Ecto neural progenitor cell (in vitro differentiated cells): ENCODE results near the gene MME.

Source experiments
- DNase-seq: peaks from one replicate; pipeline ENCODE4 v3.0.0-alpha.2; 2018; ENCODE audit warnings: low spot score

The MME gene

DNA sequence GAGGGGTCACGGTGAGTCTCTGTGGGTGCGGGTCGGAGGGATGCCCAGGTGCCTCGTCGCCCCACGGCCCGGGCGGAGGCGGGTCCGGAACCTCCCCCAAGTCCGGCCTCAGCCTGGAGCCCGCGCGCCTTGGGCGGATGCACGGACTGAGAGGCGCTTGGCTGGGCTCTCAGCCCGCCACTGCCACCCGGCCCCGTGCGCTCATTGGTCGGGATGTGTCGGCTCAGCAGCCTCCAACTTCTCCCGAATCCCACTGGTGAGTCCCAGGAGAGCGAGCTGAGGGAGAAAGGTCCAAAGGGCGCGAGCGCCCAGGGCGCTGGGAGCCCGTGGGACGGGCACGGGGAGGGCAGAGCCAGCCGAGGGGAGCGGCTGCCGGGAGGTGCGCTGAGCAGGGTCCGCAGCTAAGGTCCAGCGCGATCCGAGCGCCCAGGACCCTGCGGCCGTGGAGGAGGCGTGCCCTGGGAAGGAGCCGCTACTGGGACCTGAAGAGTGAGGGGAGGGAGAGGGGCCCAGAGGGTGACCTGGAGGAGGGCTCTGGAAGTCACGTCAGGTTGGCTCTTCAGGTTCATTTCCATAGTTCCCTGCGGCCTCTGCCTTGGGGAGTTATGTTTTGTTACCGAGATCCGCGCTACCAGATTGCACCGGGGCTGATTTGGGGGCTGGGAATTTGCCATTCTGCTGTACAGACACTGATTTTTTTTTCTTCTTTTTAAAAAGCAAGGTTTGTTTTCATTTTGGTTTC, at the start of gene MME:
Gene MME (plus strand): TSS at position 574 of the 742 bp plus-strand sequence. CDS start 3,849 bp downstream, outside the sequence.
- peak; percentile 84 for DNase-seq

DNA sequence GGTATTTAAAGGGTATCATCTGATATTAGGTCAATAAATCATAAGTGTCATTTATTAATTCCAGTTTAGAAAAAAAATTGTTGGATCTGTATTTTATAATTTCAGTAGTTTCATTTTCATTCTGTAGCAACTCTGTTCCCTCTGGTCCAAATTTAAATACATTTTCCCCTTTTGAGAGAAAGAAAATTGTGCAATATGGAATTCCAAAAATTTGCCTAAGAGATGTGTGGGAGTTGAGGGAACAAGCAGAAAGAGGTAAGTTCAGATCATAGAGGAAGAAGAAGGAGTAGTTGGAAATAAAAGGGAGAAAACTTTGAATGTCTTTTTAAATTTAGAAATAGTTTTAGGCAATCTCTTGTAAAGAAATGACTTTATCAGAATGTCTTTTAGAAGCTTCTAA, 48.9 kb upstream of the MME start:
- no peak for DNase-seq

DNA sequence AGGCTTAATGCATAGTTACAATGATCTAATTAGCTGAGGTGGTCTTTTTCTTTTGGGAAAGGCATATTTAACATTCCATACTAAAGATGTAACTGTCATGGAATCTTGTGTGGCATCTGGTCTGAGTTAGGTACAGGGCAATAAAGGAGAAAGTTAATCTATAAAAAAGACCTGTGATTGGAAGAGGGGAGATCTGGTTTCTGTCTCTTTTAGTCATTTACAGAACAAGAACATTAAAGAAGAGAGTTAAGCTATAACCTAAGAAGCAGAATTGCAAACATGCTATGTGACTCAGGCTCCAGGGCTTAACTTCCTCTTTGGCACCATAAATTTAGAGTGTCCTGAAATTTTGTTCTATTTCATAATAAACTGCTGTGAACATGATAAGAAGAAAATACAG, 47.2 kb upstream of the MME start:
- DNase-seq = no peak

DNA sequence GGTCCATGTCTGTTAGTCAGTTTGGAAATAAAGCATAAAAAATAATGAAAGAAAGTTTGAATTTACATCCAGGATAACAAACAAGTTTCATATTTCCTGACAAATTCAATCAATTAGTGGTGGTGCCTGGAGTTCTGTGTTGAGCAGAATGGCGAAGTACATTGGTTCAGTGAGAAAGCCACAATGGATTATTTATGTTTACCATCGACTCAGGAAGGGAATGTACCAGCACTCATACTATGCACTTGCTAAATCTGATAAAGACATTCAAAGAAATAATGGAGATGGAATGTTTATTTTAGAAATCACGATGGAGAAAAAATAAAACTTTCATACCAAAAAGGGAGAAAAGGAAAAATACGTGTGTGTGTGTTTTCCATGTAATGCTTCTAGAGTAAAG, 45.3 kb upstream of the MME start:
- DNase-seq = no peak

DNA sequence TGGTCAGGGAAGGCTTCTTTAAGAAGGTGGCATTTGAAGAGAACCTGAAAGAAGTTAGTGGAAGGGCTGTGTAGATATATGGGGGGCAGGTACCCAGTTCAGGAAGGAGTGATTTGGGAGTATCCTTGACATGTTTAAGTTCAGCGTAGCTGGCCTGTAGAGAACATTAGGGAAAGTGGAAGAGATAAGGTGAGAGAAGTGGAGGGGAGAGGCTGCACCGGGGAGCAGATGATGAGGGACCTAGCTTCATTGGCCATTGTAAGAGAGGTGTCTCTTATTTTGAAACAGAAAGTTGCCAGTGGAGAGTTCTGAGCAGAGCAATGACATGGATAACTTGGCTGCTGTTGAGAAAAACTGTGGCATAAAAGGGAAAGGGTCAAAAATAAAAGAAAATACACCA, 44.6 kb upstream of the MME start:
- DNase-seq = no peak

DNA sequence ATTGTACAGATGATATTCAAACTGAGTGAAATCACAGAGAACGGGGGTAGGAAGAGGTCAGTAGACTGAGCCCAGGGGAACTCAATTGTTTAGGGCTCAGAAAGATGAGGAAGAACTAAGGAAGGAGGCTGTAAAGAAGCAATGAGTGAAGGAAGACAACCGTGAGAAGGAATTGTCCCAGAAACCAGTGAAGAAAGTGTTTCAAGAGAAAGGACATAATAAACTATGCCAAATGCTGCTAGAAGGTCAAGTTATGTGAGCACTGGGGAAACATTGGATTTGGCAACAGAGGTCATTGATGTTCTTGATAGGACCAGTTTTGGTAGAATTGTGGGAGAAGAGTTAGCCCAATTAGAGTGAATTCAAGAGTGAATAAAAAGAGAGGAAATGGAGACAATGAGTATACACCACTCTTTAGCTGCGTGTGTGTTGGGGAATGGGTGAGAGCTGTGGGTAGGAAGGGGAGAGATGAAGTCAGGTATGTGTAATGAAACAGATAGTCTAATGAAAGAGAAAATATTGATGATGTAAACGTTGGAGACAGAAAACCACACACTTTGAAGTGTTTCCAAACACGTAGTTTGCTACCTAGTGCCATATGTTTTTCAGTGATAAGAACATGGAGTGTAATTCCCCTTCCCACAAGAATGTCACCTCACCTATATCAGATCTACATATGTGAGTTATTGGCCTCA, 42.5 kb upstream of the MME start:
- DNase-seq = no peak

DNA sequence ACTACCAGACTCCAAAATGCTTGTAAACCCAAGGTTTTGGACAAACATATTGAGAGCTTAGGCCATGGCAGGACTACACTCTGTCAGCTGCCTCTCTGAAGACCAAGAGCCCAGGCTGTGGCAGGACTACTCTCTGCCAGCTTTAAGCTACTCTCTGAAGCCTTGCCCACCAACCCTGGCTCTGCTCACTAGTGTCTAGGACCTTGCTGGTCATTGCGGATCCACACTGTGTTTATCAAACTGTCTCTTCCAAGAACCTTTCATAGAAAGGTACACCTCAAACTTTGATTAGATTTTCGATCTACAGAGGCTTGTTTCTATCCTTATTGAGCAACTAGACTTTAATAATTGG, 41.9 kb upstream of the MME start:
- DNase-seq = no peak

DNA sequence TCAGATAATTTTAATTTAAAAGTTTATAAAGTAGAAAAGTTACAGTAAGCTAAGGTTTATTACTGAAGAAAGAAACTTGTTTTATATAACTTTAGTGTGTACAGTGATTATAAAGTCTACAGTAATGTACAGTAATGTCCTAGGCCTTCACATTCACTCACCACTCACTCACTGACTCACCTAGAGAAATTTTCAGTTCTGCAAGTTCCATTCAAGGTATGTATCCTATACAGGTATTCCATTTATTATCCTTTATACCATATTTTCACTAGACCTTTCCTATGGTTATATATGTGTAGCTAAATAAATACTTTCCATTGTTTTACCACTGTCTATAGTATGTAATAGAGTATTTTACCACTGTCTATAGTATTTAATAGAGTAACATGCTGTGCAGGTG, 33.2 kb upstream of the MME start:
- DNase-seq = no peak

DNA sequence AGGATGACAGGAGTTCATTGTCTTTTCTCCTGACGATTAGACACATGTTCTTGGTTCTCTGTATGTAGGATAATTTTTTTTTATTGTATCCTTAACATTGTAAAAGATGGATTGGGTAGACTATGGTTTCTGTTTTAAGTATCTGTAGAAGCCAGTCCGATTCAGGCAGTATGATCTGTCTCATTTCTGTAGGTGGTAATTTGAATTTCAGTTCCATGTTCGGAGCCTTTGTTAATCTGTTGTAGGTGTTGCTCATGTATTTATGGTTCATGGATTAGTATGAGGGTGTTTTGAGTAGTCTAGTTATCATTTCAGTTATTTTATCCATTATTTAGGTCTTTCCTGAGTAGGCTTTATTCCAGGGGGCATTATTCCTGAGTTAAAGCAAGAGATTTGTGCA, 32.4 kb upstream of the MME start:
- DNase-seq = no peak

DNA sequence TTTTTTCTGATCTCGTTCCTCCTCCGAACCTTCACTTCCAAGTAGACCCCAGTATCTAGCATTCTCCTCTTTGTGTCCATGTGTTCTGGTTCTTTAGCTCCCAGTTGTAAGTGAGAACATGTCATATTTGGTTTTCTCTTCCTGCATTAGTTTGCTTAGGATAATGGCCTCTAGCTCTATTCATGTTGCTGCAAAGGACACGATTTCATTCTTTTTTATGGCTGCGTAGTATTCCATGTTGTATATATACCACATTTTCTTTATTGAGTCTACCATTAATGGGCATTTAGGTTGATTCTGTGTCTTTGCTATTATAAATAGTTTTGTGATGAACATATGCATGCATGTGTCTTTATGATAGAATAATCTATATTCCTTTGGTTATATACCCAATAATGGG, 30.2 kb upstream of the MME start:
- no peak for DNase-seq

DNA sequence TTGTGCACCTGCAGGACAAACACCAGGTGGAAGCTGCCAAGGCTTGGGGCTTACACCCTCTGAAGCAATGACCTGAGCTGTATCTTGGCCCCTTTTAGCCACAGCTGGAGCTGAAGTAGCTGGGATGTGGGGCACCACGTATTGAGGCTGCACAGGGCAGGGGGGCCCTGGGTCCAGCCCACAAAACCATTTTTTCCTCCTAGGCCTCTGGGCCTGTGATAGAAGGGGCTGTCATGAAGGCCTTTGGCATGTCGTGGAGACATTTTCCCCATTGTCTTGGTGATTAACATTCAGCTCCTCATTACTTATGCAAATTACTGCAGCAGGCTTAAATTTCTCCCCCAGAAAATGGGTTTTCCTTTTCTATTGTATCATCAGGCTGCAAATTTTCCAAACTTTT, 27.6 kb upstream of the MME start:
- no peak for DNase-seq

DNA sequence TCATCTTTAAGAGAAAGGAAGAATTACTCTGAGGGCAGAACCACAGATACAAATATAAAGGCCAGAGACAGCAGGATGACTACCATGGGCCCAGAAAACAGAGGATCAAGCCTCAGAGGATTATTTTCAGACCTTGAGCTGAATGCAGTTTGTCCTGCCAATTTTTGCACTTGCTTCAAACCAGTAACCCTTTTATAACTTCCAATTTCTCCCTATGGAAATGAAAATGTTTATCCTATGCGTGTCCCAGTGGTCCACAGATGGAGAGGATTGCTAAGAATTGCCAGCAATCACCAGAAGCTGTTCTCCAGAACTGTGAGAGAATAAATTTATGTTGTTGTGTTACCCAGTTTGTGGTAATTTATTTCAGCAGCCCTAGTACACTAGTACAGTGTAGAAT, 26.4 kb upstream of the MME start:
- no peak for DNase-seq

DNA sequence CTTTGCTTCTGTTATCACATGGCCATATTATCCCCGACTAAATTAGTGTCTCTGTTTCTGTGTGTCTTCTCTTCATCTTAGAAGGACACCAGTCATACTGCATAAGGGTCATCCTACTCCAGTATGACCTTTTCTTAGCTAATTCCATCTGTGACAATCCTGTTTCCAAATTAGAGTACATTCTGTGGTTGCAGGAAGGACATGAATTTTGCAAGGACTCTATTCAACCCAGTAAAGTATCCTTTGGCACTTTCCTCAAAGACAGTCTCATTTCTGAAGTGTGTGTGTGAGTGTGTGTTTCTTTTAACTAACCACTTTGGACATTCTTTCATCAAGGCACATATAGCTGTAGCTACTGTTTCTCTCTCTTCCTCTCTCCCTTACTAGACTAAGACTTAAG, 15.2 kb upstream of the MME start:
- no peak for DNase-seq

DNA sequence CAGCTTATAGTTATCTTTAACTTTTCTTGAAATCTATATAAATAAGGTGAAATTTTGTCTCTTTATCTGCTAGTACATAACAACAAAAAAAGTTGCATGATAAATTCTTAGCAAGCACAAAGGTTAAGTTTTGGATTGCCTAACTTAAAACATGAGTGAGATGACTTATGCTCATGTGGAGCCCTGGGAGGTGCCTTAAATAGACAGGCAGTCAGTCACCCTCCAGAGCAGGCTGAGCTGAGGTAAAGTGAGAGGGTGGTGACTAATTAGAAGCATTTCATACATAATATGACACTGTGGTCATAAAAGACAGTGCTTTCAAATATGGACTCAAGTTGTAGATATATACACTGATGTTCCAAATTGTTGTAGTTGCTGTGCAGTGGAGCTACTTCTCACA, 14.6 kb upstream of the MME start:
- no peak for DNase-seq

DNA sequence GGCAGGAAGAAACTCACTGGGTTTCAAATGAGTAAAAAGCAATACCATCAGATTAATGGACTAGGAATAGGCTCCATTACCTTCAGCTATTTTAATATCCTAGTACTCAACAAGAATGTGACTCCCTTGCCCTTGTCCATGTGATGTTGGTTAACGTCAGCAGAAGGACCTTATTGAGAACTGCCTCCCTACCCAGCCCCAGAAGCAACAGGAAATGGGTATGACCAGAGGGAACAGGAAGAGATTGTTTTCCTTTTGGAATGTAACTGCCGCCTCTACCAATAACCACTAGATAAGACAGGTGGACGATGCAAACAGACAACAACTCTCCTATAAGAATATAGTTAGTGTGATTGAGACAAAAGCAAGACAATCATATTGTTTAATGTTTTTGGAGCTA, 10.4 kb upstream of the MME start:
- DNase-seq = no peak

DNA sequence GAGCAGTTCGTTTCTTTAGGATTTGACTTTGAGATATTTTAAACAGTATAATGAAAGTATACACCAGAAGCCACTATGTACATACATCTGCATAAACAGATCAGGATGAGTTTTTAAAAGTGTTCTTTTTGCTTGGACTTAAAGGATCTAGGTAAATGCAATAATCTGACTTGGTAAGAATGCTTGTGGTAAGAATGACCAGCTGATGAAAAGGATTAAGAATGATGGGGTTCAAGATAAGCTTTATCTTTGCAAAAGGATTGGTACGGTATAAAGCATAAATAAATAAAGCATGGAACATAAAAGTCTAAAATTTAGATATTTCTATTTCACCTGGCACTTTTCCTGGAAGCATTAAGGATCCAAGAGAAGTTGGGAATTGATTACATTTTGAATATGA, 9.8 kb upstream of the MME start:
- DNase-seq = no peak

DNA sequence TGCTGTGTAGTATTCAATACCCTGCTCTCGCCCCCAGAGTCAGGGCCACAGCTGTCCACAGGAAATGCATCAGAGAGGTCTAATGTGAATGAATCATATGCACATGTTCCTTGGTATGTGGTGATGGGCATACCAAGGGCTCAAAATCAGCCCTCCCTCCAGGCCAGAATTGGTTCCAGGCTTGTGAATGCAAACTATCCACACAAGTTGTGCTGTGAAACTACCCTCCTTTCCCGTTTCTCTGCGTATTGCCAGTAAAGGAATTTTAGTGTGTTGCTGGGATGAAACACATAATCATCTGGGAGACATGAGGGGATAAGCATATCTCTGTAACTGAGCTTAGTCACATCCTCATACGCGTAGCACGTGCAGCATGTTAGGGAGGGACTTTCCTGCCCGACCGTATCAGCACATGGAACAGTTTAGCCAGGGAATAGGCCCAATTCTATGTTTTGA, 9.2 kb upstream of the MME start:
- DNase-seq = no peak

DNA sequence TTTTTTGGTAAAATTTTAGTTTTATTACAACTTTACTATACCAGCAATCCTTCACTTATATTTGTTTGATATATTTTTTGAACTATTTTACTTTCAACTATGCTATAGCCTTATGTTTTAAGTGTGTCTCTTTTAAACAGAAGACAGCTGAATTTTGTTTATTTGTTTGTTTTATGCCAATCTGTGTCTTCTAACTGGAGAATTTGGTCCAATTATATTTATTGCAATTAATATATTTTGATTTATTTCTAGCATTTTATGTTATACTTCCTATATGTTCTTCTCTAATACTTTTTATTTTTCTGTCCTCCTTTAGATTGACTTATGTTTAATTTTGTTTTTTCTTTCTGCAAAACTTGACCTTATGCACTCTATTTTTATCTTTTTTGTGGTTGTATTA, 4.9 kb upstream of the MME start:
- DNase-seq = no peak

DNA sequence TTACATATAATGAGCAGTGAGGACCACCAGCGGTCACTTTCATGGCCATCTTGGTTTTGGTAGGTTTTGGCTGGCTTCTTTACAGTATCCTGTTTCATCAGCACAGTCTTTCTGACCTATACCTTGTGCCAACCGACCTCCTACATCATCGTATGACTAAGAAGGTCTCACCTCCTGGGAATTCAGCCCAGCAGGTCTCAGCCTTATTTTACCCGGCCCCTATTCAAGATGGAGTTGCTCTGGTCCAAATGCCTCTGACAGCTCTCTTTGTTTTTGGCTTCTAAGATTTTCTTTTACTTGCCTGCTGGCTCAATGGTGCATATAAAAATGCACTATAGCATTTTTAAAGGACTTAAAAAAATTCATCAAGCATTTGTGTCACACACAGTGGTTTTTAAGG, 3.2 kb upstream of the MME start:
- no peak for DNase-seq

DNA sequence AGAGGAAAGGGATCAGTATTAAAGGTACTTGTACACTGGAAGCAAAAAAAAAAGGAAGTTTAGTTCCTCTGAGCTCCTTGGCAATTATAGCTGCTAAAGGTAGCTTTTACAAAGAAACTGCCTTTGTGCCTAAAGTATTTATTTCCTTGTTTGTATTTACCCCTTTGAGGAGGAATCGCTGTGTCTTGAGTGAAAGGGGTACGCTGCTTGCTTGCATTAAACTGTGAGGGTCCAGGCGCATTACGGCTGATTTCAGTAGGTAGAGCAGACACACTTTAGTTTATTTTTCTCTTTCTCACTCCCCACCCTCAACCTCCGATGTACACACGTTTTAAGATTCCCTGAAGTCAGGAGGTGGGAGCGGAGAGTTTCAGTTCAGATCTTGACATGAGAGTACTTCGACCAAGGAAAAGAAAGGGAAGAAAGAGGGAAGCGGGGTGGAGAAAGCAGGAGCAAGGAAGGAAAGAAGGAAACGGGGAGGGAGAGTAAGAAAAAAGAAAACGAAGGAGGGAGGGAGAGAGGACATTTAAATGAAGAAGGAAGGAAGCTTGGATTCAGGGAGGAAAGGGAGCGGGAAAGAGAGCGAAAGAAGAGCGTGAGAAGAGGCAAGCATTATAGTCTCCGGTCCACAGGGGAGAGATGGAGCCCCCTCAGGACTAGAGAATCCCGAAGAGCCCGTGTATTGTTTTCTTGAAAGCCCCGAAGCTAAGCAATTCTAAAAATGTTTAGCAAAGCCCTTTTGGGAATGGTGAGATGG, 1.2 kb upstream of the MME start:
- no peak for DNase-seq

DNA sequence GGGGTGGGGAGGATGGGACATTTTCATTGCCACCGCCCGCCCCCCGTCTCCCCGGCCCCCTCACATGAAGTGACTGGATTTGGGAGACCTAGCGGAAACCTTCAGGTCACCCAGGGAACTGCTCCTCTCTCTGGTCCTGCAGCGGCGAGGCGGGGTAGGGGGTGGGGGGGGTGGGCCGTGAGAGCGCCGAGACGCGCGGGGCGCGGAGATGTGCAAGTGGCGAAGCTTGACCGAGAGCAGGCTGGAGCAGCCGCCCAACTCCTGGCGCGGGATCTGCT, 712 bp upstream of the MME start:
- no peak for DNase-seq

DNA sequence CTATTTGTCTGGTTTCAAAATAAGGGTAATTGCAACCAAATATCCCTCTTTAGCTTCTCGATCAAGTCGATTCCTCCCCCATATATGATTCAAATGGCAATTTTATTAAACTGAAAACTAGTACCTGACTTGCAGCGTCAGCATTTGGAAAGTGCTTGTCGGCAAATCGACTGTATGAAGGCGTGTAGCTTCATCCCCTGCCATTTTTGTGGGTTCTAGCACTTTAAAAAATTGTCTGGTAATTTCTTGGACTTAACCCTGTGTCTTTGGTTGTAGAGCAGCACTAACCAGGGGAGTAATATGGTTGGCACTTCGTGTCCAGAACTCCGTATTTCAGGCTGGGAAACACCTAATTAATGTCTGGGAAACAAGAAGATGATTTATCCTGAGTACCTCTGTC, 573 bp downstream of the MME start:
- DNase-seq = no peak

DNA sequence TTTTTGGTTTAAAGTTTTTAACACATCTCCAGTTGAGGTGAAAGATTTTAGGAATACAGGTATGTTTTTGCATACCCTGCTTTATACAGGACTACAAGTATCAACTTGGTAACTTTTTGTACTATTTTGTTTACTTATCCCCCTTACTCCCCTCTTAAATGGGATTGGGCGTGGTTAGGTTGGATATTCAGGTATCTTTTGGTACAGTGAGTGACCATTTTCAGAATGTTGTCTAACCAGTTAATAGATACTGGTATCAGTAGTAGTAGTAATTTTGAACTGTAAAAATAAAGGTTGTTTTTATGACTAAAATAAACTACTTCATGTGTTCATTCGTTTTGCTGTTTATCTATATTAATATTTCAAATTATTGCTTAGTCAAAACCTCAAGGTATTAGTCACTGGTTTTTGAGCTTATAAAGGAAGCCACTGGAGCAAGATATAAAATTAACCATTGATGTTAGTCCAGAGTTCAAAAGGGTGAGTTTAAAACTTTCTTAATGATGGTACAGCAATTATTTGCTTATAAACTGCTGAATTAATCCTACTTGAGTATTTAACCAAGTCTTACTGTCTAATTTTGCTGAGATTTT, 3.3 kb downstream of the MME start:
- DNase-seq = no peak
